SW 1271 (cell line): Measurements from ENCODE around the gene LRRC27.
"Not testable (repeated sequence)": the region's sequence is repeated elsewhere in the genome, so short reads cannot be mapped to it uniquely, and the experiment has no call there.

Experiments
- DNase-seq, 2 experiments: peaks; one replicate each; lab custom pipeline; 2025; lab: John Stamatoyannopoulos, UW

LRRC27 gene

DNA sequence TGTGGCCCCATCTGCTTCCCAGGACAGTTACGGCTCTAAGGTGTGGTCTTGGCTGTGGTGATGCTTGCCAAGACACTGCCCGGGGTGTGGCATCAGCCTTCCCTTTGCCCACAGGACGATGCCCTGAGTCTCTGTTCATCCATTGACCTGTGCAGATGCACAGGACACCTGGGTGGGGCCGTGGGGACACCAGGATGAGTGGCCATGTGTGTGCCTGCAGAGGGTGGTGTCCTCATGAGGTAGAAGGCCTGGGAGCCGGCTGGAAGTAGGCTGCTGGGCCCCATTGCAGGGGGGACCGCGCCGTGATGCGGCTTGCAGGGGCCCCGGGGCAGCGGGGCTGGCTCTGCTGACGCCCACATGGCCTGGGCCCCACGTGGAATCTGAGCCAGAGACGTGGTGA, 42.6 kb downstream of the LRRC27 start:
- DNase-seq: no peak

DNA sequence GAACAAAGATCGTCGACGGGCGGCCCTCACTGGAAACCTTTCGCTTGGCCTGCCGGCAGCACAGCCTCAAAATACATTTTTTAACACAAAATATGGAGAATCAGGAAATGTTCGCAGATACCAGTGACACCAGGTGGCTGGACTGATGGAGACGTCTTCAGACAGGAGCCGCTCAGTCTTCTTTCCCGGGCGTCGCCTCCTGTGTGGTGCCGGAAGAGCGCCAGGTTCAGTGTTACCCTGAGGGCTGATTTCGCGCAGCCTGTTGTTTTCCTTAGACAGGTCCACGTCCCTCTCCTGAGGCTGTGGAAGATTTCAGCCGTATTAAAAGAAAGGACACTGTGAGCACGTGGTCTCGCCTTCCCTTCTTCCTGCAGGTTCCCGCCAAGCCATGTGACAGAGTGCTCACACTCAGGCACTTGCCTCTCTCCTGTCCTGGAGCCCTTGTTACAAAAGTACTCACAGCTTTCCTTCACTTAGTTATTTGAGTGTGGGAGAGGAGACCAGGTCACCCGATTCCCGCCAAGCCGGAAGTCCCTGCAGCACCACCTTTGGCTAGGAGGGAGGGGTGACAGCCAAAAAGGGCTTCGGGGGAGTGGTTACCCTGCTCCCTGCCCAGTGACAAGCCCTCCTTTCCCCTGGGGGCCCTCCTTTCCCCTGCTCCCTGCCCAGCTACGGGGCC, 43.3 kb downstream of the LRRC27 start:
- DNase-seq: no peak

DNA sequence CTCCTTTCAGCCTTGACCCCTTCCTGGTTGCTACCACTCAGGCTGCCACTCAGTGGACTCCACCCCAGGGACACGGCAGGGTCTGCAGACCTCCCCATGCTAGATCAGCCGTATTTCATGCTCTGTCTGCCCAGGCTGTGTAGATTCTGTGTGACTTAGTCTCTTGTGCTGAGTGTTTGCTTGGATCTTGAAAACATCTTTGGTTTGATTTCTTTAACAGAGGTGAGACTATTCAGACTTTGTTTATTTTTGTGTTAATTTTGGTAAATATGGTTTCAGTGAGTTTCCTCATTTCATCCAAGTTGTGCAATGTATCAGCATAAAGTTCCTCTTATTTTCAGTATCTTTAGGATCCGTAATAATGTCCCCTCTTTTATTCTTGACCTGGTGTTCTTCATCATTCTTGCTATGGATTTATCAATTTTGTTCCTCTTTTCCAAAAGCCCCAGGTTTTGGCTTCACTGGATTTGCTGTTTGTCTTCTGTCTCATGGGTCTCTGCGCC, 43.9 kb downstream of the LRRC27 start:
- DNase-seq: no peak

DNA sequence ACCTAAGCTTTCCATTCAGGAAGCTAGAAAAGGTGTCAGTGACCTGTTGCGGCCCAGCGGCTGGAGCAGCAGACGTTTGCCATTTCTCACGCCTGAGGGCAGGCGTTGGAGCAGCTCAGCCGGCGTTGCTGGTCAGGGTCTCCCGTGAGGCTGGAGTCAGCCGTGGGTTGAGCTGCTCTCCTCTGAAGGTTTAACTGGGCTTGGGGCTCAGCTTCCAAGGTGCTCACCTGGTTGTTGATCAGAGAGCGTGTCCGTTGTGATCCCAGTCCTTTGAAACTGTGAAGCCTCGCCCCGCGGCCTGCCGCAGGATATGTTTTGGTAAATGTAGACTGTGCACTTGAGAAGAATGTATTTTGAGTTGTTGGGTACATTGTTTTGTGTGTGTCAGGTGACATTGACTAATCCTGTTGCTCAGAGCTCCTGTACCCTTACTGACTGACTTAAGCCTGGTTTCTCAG, 44.4 kb downstream of the LRRC27 start:
- DNase-seq: no peak

DNA sequence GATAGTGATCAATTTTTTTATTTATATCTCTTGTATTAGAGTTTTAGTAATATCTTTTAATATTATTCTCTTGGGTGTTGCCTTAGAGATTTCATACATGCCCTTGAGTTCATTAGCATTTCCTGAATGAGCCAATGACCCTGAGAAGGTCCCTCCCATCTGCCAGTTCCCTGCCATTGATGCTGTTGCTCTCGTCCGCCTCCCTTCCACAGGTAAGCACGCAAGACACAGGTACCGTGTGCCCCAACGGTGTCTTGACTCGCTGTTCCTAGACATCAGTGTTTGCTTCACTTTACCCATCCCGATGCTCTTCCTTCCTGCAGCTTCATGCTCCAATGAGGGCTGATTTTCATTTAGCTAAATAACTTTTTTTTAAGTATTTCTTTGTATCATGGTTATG, 45.3 kb downstream of the LRRC27 start:
- no peak for DNase-seq

DNA sequence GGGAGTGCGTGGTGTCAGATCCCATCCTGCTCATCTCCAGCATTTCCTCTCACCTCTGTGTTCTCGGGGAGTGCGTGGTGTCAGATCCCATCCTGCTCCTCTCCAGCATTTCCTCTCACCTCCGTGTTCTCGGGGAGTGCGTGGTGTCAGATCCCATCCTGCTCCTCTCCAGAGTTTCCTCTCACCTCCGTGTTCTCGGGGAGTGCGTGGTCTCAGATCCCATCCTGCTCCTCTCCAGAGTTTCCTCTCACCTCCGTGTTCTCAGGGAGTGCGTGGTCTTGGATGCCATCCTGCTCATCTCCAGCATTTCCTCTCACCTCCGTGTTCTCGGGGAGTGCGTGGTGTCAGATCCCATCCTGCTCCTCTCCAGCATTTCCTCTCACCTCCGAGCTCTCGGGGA, 47.0 kb downstream of the LRRC27 start:
- not testable (repeated sequence) for DNase-seq

DNA sequence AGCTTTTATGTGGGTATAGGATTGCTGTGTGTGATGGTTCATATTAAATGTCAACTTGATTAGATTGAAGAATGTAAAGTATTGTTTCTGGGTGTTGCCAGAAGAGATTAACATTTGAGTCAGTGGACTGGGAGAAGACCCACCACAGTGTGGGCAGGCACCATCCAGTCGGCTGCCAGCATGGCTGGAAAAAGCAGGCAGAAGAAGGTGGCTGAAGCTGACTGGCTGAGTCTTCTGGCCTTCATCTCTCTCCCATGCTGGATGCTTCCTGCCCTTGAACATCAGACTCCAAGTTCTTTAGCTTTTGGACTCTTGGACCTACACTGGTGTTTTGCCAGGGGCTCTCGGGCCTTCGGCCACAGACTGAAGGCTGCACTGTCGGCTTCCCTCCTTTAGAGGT, 49.0 kb downstream of the LRRC27 start:
- not testable (repeated sequence) for DNase-seq

DNA sequence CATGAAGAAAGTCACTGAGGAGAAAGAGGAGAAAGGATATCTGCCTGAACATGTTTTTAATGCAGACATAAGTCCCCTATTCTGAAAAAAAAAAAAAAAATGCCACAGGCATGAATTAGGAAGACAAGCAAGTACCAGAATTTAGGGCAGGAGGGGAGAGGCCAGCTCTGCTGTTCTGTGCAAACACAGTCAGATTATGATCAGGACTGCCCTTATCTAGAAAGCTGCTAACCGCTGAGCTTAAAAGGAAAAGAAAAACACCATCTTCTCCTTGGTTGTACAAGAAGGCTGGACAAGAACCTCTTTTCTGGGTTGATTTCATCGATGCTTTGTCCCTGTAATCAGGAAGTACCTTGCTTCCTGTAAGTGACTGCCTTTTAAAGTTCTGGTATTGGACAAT, 49.7 kb downstream of the LRRC27 start:
- no peak for DNase-seq

DNA sequence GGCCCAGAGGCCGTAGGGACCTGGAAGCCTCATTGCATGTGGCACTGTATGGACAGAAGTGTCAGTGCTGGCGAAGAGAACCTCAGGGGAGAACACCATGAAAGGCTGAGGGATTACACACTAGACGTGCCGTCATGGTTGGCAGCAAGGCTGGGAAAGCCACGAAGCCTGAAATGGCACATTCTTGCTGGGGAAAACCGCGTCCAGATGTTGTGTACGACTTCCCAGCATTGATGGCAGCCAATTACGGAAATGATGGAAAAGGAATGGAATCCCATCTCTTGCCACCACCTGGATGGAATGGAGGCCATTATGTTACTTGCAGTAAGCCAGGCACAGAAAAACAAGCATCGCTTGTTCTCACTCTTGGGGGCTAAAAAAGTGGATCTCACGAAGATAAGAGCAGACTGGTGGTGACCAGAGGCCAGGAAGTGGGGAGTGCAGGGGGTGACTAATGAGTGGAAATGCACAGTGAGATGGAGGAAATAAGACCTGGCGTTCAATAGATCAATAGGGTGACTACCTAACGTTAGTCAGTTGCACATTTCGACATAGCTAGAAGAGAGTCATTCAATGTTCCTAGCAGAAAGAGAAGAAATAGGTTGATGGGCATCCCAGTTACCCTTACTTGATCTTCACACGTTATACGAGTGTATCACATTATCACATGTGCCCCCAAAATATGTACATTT, 50.4 kb downstream of the LRRC27 start:
- DNase-seq: no peak

DNA sequence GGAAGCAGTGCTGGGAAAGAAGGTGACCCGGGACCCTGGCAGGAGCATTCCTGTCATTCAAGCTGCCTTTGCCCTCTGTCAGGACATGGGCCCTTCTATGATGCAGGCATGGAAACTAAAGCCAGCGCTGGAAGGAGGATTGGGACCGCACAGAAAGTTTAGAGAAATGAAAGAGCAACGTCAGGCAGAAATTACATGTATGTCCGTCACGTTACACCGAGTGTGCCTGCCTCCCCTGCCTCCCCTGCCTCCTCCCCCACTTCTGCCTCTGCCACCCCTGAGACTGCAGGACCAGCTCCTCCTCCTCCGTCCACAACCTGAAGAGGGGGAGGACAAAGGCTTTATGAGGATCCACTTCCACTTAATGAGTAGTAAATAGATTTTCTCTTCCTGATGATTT, 51.1 kb downstream of the LRRC27 start:
- no peak for DNase-seq

DNA sequence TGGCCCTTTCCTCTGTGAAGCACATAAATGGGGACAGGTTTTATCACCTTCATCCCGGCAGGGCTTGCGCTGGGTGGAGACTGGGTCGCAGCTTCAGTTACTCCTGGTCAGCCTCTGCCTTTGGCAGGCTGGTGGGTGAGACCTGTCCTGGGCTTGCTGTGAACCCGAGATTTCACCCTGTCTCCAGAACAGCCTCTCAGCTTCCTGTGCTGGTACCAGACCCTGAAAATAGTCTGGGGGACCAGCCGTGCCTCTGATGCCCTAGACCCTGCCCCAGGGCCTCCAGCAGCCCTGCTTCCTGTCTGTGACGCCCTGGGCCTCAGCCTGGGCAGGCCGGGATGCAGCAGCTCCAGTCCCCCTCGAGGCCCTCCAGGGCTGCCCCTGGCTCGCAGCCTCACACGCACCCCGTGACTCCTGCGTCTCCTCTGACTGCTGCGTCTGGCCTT, 51.8 kb downstream of the LRRC27 start:
- DNase-seq: no peak

DNA sequence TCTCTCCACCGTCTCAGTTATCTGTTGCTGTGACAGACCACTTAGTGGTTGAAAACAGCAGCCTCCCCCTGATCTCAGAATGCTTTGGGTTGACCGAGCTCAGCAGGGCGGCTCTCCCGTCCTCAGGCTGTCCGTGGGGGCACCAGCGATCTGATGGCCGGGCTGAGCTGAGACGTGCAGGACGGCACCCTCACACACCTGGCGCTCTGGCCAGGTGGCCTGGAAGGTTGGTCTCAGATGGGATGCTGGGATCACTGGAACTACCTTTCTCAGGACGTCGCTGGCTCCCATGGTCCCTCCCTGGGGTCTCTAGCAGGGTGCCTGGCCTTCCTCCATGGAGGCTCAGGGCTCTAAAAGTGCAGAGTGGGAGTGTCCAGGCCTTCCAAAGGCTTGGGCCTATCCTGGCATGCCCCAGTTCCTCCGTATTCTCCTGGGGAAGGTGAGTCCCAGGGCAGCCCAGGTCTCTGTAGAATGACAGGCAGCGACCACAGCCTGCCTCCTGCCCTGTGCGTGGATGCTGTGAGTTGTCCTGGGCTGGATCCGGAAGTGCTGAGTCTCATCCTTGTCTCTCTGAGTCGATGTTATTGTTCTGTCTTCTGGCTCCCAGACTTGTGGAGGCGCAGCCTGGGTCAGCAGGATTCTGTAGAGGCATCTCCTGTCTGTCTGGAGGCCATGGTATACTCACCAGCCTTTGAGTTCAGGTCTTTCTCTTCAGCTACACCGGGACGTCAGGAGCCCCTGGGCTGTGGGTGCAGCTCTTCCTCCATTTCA, 52.8 kb downstream of the LRRC27 start:
- no peak for DNase-seq

DNA sequence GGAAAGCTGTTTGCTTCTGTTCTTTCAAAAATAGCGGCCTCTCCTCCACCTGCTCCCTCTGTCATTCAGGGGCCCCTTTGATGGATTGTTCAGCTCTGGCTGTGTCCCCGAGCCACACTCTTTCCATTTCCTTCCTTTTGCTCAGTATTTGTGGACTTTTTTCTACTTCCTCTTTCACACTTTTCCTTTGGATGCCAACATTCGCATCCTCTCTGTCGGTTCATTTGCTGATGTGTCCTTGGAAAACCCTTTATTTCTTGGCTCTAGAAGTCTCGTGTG, 53.3 kb downstream of the LRRC27 start:
- DNase-seq: no peak

DNA sequence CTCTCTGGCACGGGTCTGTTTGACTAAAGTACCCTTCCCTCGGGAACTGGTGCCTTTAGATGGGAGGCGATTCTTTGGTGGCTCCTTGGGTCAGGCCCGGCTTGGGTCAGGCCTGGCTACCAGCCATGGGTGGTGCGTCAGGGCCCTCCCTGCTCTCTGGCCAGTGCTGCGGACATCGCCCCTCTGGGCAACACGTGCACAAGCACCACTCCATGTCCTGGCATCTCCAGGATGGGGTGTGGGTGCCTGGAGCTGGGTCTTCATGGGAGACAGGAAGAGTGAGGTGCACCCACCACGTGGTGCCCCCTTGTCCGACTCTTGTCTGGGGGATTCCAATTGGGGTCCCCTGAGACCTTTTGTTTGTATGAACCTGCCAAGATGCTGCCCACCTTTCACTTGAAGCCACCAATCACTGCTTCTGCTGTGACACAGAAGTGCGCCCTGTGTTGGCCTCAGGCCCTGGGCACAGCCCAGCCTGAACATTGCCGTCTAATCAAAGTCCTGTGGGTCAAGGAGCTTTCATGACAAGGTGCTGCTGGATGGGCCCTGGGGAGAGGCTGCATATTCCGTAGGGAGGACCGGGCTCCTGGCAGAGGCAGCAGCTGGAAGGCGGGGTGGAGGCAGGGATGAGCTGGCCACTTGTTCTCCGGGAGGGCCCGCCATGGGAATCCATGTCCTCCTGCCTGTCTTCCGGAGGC, 53.9 kb downstream of the LRRC27 start:
- DNase-seq: no peak

DNA sequence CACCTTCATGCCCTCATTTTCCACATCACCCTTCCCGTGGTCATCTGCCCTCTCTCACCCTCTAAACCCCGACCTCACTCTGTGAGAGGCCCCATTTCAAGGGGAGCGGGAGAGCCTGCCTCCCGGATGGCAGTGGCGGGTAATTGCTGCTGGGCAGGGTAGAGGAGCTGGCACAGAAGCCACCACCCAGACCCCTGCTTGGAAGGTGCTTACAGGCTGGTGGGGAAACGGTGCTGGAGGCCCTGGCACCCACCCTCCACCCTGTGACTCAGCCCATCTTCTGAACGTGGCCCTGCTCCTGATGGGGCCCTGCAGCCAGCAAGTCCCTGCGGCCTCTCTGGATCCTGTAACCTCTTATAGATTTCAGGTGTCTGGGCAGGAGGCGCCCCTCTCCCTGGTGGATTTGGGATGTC, 54.4 kb downstream of the LRRC27 start:
- DNase-seq: no peak

DNA sequence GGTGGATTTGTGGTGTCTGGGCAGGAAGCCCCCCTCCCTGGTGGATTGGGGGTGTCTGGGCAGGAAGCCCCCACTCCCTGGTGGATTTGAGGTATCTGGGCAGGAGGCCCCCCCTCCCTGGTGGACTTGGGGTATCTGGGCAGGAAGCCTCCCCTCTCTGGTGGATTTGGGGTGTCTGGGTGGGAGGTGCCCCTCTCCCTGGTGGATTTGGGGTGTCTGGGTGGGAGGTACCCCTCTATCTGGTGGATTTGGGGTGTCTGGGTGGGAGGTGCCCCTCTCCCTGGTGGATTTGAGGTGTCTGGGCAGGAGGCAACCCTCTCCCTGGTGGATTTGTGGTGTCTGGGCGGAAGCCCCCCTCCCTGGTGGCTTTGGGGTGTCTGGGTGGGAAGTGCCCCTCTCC, 54.9 kb downstream of the LRRC27 start:
- DNase-seq: not testable (repeated sequence)

DNA sequence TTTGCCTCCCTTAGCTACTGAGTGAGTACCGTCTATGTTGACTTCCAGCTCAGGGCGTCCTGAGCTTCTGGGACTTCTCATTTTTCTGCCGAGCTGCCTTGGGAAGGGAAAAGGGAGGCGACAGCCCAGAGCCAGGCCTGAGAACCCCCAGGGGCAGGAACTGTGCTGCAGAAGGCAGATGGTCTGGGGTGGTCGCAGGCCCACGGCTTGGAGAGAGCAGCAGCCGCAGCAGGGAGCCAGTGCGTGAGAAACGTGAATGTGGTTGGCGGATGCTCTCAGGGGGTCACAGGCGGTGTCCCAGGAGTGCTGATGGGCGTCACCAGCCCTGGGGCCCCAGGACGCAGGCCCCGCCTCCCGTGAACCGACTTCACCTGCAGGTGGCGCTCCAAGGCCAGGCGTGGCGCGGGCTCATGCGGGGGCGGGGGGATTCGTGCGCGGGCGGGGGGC, 55.8 kb downstream of the LRRC27 start:
- DNase-seq: no peak

DNA sequence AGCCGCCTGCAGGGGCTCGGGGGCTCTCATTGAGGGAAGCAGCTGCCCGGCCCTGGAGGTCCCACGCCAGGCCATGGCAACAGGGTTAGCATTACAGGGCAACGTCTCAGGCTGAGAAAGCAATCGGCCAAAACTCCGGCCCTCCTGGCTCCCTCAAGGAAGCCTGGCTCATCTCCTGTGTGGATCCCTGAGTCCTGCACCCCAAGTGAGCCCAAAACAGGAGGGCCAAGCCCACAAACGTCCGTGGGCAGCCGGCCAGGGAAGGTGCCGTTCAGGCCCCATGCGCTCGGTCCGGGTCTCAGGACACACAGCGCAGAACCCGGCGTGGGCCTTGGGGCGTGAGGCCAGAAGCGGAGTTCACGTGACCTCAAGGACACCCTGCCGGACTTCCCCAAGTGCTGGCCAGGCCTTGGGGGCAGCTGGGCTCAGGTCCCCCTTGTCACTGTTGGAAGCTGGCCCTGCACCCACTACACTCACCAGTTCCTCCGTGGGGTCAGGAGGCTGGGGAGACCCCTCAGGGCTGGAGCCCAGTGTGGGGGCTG, 57.0 kb downstream of the LRRC27 start:
- no peak for DNase-seq

DNA sequence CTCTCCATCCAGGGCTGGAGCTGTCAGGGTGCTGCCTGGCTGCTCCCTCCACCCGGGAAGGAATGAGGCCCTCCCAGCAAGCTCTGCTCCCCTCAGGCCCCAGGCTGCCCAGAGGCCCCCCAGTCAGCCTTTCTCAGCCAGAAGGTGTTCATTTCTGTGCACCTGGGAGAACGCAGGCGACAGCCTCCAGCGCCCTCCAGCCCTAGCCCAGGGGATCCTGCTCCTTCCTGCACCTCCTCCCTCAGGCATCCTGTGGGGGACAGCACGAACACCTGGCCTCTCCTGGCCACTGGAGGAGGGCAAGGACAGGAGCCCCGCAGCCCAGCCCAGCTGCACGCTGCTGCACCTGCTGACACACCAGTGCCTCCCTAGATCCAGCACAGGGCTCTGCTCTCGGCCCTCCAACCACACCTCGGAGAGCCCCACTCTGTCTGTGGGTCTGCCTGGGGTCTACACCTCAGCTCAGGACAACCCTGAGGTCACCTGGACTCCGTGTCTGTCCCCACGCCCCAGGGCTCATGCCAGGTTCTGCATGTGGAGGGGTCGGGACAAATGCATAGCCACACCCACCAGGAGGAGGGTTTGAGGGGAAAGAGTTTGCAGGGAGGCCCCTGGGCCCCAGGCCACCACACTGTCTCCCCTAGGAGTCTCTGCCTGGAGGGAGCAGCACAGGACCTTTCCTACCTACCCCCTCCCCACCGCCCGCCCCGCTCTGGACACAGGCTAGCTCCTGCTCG, 57.6 kb downstream of the LRRC27 start:
- no peak for DNase-seq

DNA sequence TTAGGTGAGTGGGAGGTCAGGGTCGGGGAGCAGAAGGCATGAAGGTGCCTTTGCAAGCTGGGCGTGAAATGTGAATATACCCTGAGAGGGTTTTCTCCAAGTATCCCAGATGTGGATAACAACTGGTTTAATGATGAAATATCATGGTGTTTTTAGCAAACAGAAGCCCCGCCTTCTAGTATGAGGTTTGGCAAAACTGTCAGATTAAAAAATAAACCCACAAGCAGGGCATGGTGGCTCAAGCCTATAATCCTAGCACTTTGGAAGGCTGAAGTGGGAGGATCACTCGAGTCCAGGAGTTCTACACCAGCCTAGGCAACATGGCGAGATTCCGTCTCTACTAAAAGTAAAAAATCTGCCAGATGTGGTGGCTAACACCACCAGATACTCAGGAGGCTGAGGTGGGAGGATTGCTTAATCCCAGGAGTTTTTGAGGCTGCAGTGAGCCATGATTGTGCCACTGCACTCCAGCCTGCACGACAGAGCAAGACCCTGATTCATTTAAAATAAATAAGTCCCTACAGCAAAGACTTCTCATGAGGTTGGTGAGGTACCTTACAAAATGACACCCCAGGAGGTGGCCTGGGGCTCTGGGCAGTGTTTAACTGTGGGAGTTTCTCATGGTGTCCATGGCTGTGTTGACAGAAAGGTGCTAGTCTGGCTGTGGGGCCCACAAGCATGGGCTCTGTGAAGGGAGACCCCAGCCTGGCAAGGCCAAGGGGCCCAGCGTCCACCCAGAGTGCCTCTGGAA, 58.4 kb downstream of the LRRC27 start:
- DNase-seq: no peak
